MM.1S (cell line): ENCODE measurements around the gene PCDH19.

Experiments used
- DNase-seq: peaks from one replicate; pipeline ENCODE4 v3.0.0-alpha.2; 2015
- H2AFZ ChIP-seq: fragments of 300-600 bp; sonication (generic); 2 replicates; pipeline ENCODE4 v1.6.0; 2016; ENCODE audit warnings: antibody characterized with exemption, low read length
- H3F3A ChIP-seq: fragments of 300-600 bp; sonication (generic); 2 replicates; pipeline ENCODE4 v1.6.1; 2016; ENCODE audit warnings: mild to moderate bottlenecking, antibody characterized with exemption, low read length, moderate library complexity, mixed read lengths; ENCODE audit not compliant: insufficient read depth
- H3K27ac ChIP-seq: fragments of 300-600 bp; sonication (generic); 2 replicates; pipeline ENCODE4 v1.5.1; 2016; ENCODE audit warnings: mild to moderate bottlenecking, low read length
- H3K27me3 ChIP-seq: fragments of 300-600 bp; sonication (generic); replicated peaks from 2 replicates; pipeline ENCODE4 v1.6.0; 2016; ENCODE audit warnings: low read length; ENCODE audit not compliant: insufficient read depth
- H3K36me3 ChIP-seq: fragments of 300-600 bp; sonication (generic); replicated peaks from 2 replicates; pipeline ENCODE4 v1.6.1; 2016; ENCODE audit warnings: mild to moderate bottlenecking, low read length, mixed read lengths; ENCODE audit not compliant: insufficient read depth
- H3K4me1 ChIP-seq: fragments of 300-600 bp; sonication (generic); 2 replicates; pipeline ENCODE4 v1.6.1; 2016; ENCODE audit warnings: low read length, mixed read lengths
- H3K4me2 ChIP-seq: fragments of 300-600 bp; sonication (generic); 2 replicates; pipeline ENCODE4 v1.6.0; 2016; ENCODE audit warnings: low read depth, low read length
- H3K4me3 ChIP-seq: fragments of 300-600 bp; sonication (generic); 2 replicates; pipeline ENCODE4 v1.5.1; 2016; ENCODE audit warnings: low read length, mixed read lengths
- H3K79me2 ChIP-seq: fragments of 300-600 bp; sonication (generic); 2 replicates; pipeline ENCODE4 v1.6.1; 2016; ENCODE audit warnings: mixed run types, low read length, mixed read lengths
- H3K9ac ChIP-seq: fragments of 300-600 bp; sonication (generic); 2 replicates; pipeline ENCODE4 v1.6.1; 2016; ENCODE audit warnings: low read length, mixed read lengths
- H3K9me2 ChIP-seq: fragments of 300-600 bp; sonication (generic); replicated peaks from 2 replicates; pipeline ENCODE4 v1.6.1; 2016; ENCODE audit warnings: mild to moderate bottlenecking, low read length, mixed read lengths; ENCODE audit not compliant: insufficient read depth
- H3K9me3 ChIP-seq: fragments of 300-600 bp; sonication (generic); replicated peaks from 2 replicates; pipeline ENCODE4 v1.6.1; 2016; ENCODE audit warnings: mild to moderate bottlenecking, low read length, mixed read lengths; ENCODE audit not compliant: insufficient read depth
- H4K20me1 ChIP-seq: fragments of 300-600 bp; sonication (generic); 2 replicates; pipeline ENCODE4 v1.6.1; 2016; ENCODE audit warnings: mild to moderate bottlenecking, low read length, moderate library complexity, mixed read lengths; ENCODE audit not compliant: insufficient read depth
- CTCF ChIP-seq: fragments of 300-600 bp; sonication (generic); IDR thresholded peaks from 2 replicates; pipeline ENCODE4 v1.5.1; 2016; ENCODE audit warnings: antibody characterized with exemption, low read length, mixed read lengths
- EZH2 ChIP-seq: fragments of 300-600 bp; sonication (generic); optimal IDR thresholded peaks from 2 replicates; pipeline ENCODE3; 2017; ENCODE audit warnings: low read depth, mild to moderate bottlenecking, antibody characterized with exemption, low read length, mixed read lengths
- EZH2phosphoT487 ChIP-seq: fragments of 300-600 bp; sonication (generic); IDR thresholded peaks from 2 replicates; pipeline ENCODE4 v1.6.1; 2018; ENCODE audit warnings: antibody characterized with exemption, low read length

Gene PCDH19

GRCh38 chrX:100424012-100424411, 13.9 kb upstream of the PCDH19 start:
- H3K79me2 ChIP-seq = no peaks in the 10 kb centered on the region
- H3F3A ChIP-seq = no peaks in the 10 kb centered on the region
- H3K9ac ChIP-seq = no peak overlapping the region
- no peaks in the 10 kb centered on the region for H4K20me1 ChIP-seq
- no peaks in the 10 kb centered on the region for H3K9me2 ChIP-seq
- H3K4me1 ChIP-seq = no peaks in the 10 kb centered on the region
- H3K9me3 ChIP-seq = no peaks in the 10 kb centered on the region
- no peaks in the 10 kb centered on the region for H3K27me3 ChIP-seq
- no peak overlapping the region for H2AFZ ChIP-seq
- no peak overlapping the region for H3K4me3 ChIP-seq
- DNase-seq = no peak
- no peaks in the 10 kb centered on the region for H3K36me3 ChIP-seq
- TF ChIP-seq EZH2 = no peak
- no peak for TF ChIP-seq CTCF
- TF ChIP-seq EZH2phosphoT487 = no peak
- no peak overlapping the region for H3K4me2 ChIP-seq
- H3K27ac ChIP-seq = no peak overlapping the region

- H3K4me1 ChIP-seq = no peaks in the 10 kb centered on the region
- no peaks in the 10 kb centered on the region for H3K27me3 ChIP-seq
- H3K4me2 ChIP-seq = no peak overlapping the region
- no peaks in the 10 kb centered on the region for H3K79me2 ChIP-seq
- DNase-seq = no peak
- no peaks in the 10 kb centered on the region for H3F3A ChIP-seq
- no peak overlapping the region for H2AFZ ChIP-seq
- H3K9ac ChIP-seq = no peak overlapping the region
- no peaks in the 10 kb centered on the region for H4K20me1 ChIP-seq
- H3K9me3 ChIP-seq = no peaks in the 10 kb centered on the region
- H3K36me3 ChIP-seq = no peaks in the 10 kb centered on the region
- no peaks in the 10 kb centered on the region for H3K9me2 ChIP-seq
- TF ChIP-seq CTCF = no peak
- no peak for TF ChIP-seq EZH2phosphoT487
- no peak for TF ChIP-seq EZH2
- no peak overlapping the region for H3K27ac ChIP-seq
- H3K4me3 ChIP-seq = no peak overlapping the region
Measured at GRCh38 chrX:100418556-100418955, 8.5 kb upstream of the PCDH19 start.

- Histone ChIP-seq H3K9ac (no peak overlapping the region), H3K4me1 (no peaks in the 10 kb centered on the region), H3K9me2 (no peaks in the 10 kb centered on the region), H4K20me1 (no peaks in the 10 kb centered on the region), H3K27me3 (no peaks in the 10 kb centered on the region), H3K9me3 (no peaks in the 10 kb centered on the region), H3K36me3 (no peaks in the 10 kb centered on the region), H3K79me2 (no peaks in the 10 kb centered on the region), H2AFZ (no peak overlapping the region), H3K27ac (no peak overlapping the region), H3F3A (no peaks in the 10 kb centered on the region), H3K4me2 (no peak overlapping the region), H3K4me3 (no peak overlapping the region)
- no peak for DNase-seq
- TF ChIP-seq EZH2 = no peak
- no peak for TF ChIP-seq EZH2phosphoT487
Measured at GRCh38 chrX:100417681-100418080, 7.6 kb upstream of the PCDH19 start.

GRCh38 chrX:100413229-100413628, 3.2 kb upstream of the PCDH19 start:
- no peak overlapping the region for H3K9ac ChIP-seq
- no peaks in the 10 kb centered on the region for H4K20me1 ChIP-seq
- no peak overlapping the region for H2AFZ ChIP-seq
- no peaks in the 10 kb centered on the region for H3K79me2 ChIP-seq
- peaks cover 5% of the 10 kb centered on the region for H3K27me3 ChIP-seq
- H3K4me3 ChIP-seq = no peak overlapping the region; the same call in 1 of the 2 replicates
- H3K4me2 ChIP-seq = peak overlapping the region; percentile 17
- no peak overlapping the region for H3K27ac ChIP-seq
- no peaks in the 10 kb centered on the region for H3K9me3 ChIP-seq
- no peaks in the 10 kb centered on the region for H3F3A ChIP-seq
- no peaks in the 10 kb centered on the region for H3K9me2 ChIP-seq
- no peaks in the 10 kb centered on the region for H3K4me1 ChIP-seq
- TF ChIP-seq EZH2phosphoT487 (no peak), CTCF (peak; percentile 58), EZH2 (no peak)
- H3K36me3 ChIP-seq = no peaks in the 10 kb centered on the region
- peak; percentile 68 for DNase-seq
